AG04450 (cell line): ENCODE measurements around the gene CCDC85A. TPM values are rescaled to one million over a fixed set of nuclear protein-coding genes. Genes with fewer than 3 reads are reported as not detected.

Source experiments
- CTCF ChIA-PET: fragments of 300-600, 350-600 bp; formaldehyde crosslinking; extraction: SDS; loops from one replicate; lab custom pipeline; 2022; ENCODE audit warnings: antibody characterized with exemption, inconsistent platforms; lab: Charles Lee
- POLR2A ChIA-PET: fragments of 350-600 bp; formaldehyde crosslinking; extraction: SDS; loops from one replicate; lab custom pipeline; 2021; ENCODE audit warnings: antibody characterized with exemption, inconsistent platforms; lab: Yijun Ruan, JAX
- DNase-seq: peaks from one replicate; pipeline ENCODE4 v3.0.0-alpha.2; 2011; ENCODE audit warnings: low read depth, low spot score
- H3K27ac ChIP-seq: one replicate; pipeline ENCODE4 v1.5.1; 2012; ENCODE audit warnings: low read depth, low read length, control low read depth
- H3K27me3 ChIP-seq: one replicate; pipeline ENCODE4 v1.6.0; 2012; ENCODE audit warnings: low read length; ENCODE audit not compliant: control insufficient read depth, insufficient read depth
- H3K4me3 ChIP-seq: 2 replicates; pipeline ENCODE4 v1.5.1; 2011; ENCODE audit warnings: mild to moderate bottlenecking, low read depth, low read length, control low read depth
- H3K9me3 ChIP-seq: 2 replicates; pipeline ENCODE4 v1.5.1; 2012; ENCODE audit warnings: low read length; ENCODE audit not compliant: control insufficient read depth, insufficient read depth
- CTCF ChIP-seq: IDR thresholded peaks from 2 replicates; pipeline ENCODE4 v1.5.1; 2011; ENCODE audit warnings: low read depth, low read length, control low read depth, inconsistent platforms
- polyA plus RNA-seq: library from polyadenylated mRNA; depleted of rRNA; stranded (reverse); fragments of >200 nt; gene quantifications from 2 replicates; pipeline ENCODE4 v1.2.3, GENCODE V29; 2011

The CCDC85A gene
- polyA plus RNA-seq, 1 experiment: not detected

DNA sequence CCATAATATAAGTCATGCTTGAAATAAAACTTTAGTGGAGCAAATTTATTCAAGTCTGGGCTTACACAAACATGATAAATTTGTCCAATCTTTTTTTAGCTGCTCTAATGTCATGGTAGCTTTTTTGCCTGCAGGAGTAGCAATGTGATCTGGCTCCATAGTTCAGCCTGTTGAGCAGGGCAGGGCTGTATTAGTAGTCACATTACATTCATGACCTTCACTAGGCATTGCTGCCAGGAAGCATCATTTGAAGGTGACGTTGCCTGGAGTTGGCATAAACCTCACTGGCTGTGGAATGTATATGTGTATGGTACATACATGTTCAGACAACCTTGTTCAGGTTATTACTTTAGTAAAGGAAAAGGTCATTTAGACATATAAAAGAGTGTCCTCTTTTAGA lies 76.6 kb downstream of the CCDC85A start:
- ChIA-PET POLR2A (no interaction called here), CTCF (no interaction called here)
- no peak for TF ChIP-seq CTCF
- H3K9me3 ChIP-seq: peaks cover 6% of the 10 kb centered on the region
- no peak overlapping the region for H3K27ac ChIP-seq
- no peaks in the 10 kb centered on the region for H3K27me3 ChIP-seq
- H3K4me3 ChIP-seq: no peak overlapping the region
- DNase-seq: no peak

GRCh38 chr2:56262241-56262640 lies 78.5 kb downstream of the CCDC85A start:
- TF ChIP-seq CTCF: no peak
- CTCF ChIA-PET: interaction anchor here (0.6 kb wide), 1 partner anchor 82 kb away, joined by 5 read pairs; no protein-coding TSS in a partner anchor
- POLR2A ChIA-PET: no interaction called here

DNA sequence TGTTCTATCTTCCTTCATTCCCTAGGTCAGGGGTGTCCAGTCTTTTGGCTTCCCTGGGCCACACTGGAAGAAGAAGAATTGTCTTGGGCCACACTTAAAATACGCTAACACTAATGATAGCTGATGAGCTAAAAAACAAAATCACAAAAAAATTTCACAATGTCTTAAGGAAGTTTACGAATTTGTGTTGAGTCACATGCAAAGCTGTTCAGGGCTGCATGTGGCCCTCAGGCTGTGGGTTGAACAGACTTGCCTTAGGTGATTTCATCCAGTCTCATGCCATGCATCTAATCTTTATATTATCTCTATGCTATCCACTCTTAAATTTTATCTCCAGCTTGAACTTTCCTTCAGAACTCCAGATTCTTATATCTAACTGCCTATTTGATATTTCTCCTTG lies 80.1 kb downstream of the CCDC85A start:
- ChIA-PET CTCF (no interaction called here), POLR2A (no interaction called here)
- H3K27me3 ChIP-seq: no peaks in the 10 kb centered on the region
- H3K4me3 ChIP-seq: no peak overlapping the region
- no peak overlapping the region for H3K27ac ChIP-seq
- peaks cover 6% of the 10 kb centered on the region for H3K9me3 ChIP-seq
- TF ChIP-seq CTCF: no peak
- no peak for DNase-seq

More at GRCh38 chr2:56262241-56262640, 78.5 kb downstream of the CCDC85A start:
- no peak overlapping the region for H3K4me3 ChIP-seq
- no peak overlapping the region for H3K27ac ChIP-seq
- H3K9me3 ChIP-seq: peaks cover 6% of the 10 kb centered on the region
- no peak for DNase-seq
- no peaks in the 10 kb centered on the region for H3K27me3 ChIP-seq

GRCh38 chr2:56266761-56267414 lies 83.1 kb downstream of the CCDC85A start:
- no peak overlapping the region for H3K27ac ChIP-seq
- H3K27me3 ChIP-seq: no peaks in the 10 kb centered on the region
- ChIA-PET CTCF (no interaction called here), POLR2A (no interaction called here)
- H3K9me3 ChIP-seq: peaks cover 5% of the 10 kb centered on the region; the same call in 1 of the 2 replicates
- H3K4me3 ChIP-seq: no peak overlapping the region
- no peak for TF ChIP-seq CTCF
- no peak for DNase-seq

- ChIA-PET CTCF (no interaction called here), POLR2A (no interaction called here)
- Histone ChIP-seq H3K27ac (no peak overlapping the region), H3K27me3 (no peaks in the 10 kb centered on the region), H3K9me3 (peaks cover 5% of the 10 kb centered on the region; the same call in 1 of the 2 replicates), H3K4me3 (no peak overlapping the region)
- no peak for TF ChIP-seq CTCF
- no peak for DNase-seq
Measured at GRCh38 chr2:56267415-56267788, 83.6 kb downstream of the CCDC85A start.
